NT2/D1 (cell line): ENCODE data around the gene RNH1.

Experiments
- SUZ12 ChIP-seq: IDR thresholded peaks from 2 replicates; pipeline ENCODE4 v1.6.1; 2011; ENCODE audit not compliant: insufficient read length, insufficient read depth; ENCODE audit errors: extremely low read depth
- YY1 ChIP-seq: IDR thresholded peaks from 2 replicates; pipeline ENCODE4 v1.6.1; 2011; ENCODE audit not compliant: insufficient read length, insufficient read depth
- ZNF274 ChIP-seq: IDR thresholded peaks from 2 replicates; pipeline ENCODE4 v1.6.1; 2011; ENCODE audit warnings: mild to moderate bottlenecking, low read depth, low read length

GRCh38 chr11:477052-477715 lies 29.9 kb downstream of the RNH1 start:
- TF ChIP-seq SUZ12 (no peak), ZNF274 (no peak), YY1 (no peak)
